Neural cell (in vitro differentiated cells): ENCODE data around the gene GABRA4. TPM values are rescaled to one million over a fixed set of nuclear protein-coding genes. Genes with fewer than 3 reads are reported as not detected.
A peak's percentile ranks its signal among the peaks of the same experiment; 100 is the strongest.

Experiments
- H2AFZ ChIP-seq: fragments of 200-600, 300-800 bp; sonication (generic), shearing (Covaris generic); 2 replicates; pipeline ENCODE4 v1.6.0; 2014; ENCODE audit warnings: low read depth, mild to moderate bottlenecking, antibody characterized with exemption, low read length, moderate library complexity
- H3F3A ChIP-seq: fragments of 200-600 bp; shearing (Covaris generic); 2 replicates; pipeline ENCODE4 v1.6.1; 2016; ENCODE audit warnings: mild to moderate bottlenecking, moderate library complexity, mixed read lengths, antibody characterized with exemption, low read length; ENCODE audit not compliant: insufficient read depth, poor library complexity, severe bottlenecking
- H3K27ac ChIP-seq: fragments of 200-600, 300-800 bp; sonication (generic), shearing (Covaris generic); 2 replicates; pipeline ENCODE4 v1.5.1; 2014; ENCODE audit warnings: mild to moderate bottlenecking, low read length, moderate library complexity
- H3K27me3 ChIP-seq: fragments of 300-800, 200-600 bp; sonication (generic), shearing (Covaris generic); 2 replicates; pipeline ENCODE4 v1.6.0; 2014; ENCODE audit warnings: mild to moderate bottlenecking, low read depth, low read length, moderate library complexity; ENCODE audit not compliant: insufficient read depth
- H3K36me3 ChIP-seq: fragments of 300-800, 200-600 bp; sonication (generic), shearing (Covaris generic); 2 replicates; pipeline ENCODE4 v1.5.1; 2014; ENCODE audit warnings: mild to moderate bottlenecking, antibody characterized with exemption, low read length, moderate library complexity; ENCODE audit not compliant: insufficient read depth
- H3K4me2 ChIP-seq: fragments of 300-800, 200-600 bp; sonication (generic), shearing (Covaris generic); 2 replicates; pipeline ENCODE4 v1.6.0; 2014; ENCODE audit warnings: mild to moderate bottlenecking, low read length
- H3K4me3 ChIP-seq: fragments of 300-800, 200-600 bp; sonication (generic), shearing (Covaris generic); 2 replicates; pipeline ENCODE4 v1.5.1; 2014; ENCODE audit warnings: mild to moderate bottlenecking, low read length, moderate library complexity
- H3K79me2 ChIP-seq: fragments of 200-600 bp; shearing (Covaris generic); replicated peaks from 2 replicates; pipeline ENCODE4 v1.6.0; 2014; ENCODE audit warnings: mild to moderate bottlenecking, low read length, moderate library complexity; ENCODE audit not compliant: insufficient read depth
- H3K9ac ChIP-seq: fragments of 300-800, 200-600 bp; sonication (generic), shearing (Covaris generic); 2 replicates; pipeline ENCODE4 v1.6.1; 2016; ENCODE audit warnings: mild to moderate bottlenecking, low read length, mixed read lengths
- H3K9me2 ChIP-seq: fragments of 200-600 bp; shearing (Covaris generic); 2 replicates; pipeline ENCODE4 v1.6.1; 2016; ENCODE audit warnings: mild to moderate bottlenecking, low read length, mixed read lengths; ENCODE audit not compliant: insufficient read depth
- H3K9me3 ChIP-seq: fragments of 200-600, 300-800 bp; sonication (generic), shearing (Covaris generic); 2 replicates; pipeline ENCODE4 v1.6.1; 2016; ENCODE audit warnings: mild to moderate bottlenecking, mixed run types, low read length, moderate library complexity, mixed read lengths
- H4K20me1 ChIP-seq: fragments of 200-600 bp; shearing (Covaris generic); 2 replicates; pipeline ENCODE4 v1.6.1; 2016; ENCODE audit warnings: mild to moderate bottlenecking, mixed run types; ENCODE audit not compliant: insufficient read depth
- EP300 ChIP-seq: fragments of 450-650 bp; conservative IDR thresholded peaks from 2 replicates; pipeline ENCODE4 v1.6.1; 2014; ENCODE audit warnings: antibody characterized with exemption, mild to moderate bottlenecking, moderate library complexity; ENCODE audit not compliant: poor library complexity, severe bottlenecking
- EZH2 ChIP-seq: fragments of 200-600, 300-800 bp; shearing (Covaris generic), sonication (generic); IDR thresholded peaks from 2 replicates; pipeline ENCODE4 v1.6.1; 2014; ENCODE audit warnings: antibody characterized with exemption, low read length, borderline replicate concordance, mild to moderate bottlenecking; ENCODE audit not compliant: insufficient read depth, poor library complexity, severe bottlenecking
- MXI1 ChIP-seq: fragments of 450-650 bp; conservative IDR thresholded peaks from 2 replicates; pipeline ENCODE4 v1.6.1; 2014; ENCODE audit warnings: antibody characterized with exemption, mild to moderate bottlenecking; ENCODE audit not compliant: poor library complexity, severe bottlenecking
- POLR2AphosphoS5 ChIP-seq: IDR thresholded peaks from 2 replicates; pipeline ENCODE4 v1.6.1; 2012
- RAD21 ChIP-seq: fragments of 450-650 bp; conservative IDR thresholded peaks from 2 replicates; pipeline ENCODE4 v1.6.1; 2014; ENCODE audit warnings: antibody characterized with exemption, mild to moderate bottlenecking, moderate library complexity
- REST ChIP-seq: IDR thresholded peaks from 2 replicates; pipeline ENCODE4 v1.6.1; 2012; ENCODE audit warnings: borderline replicate concordance
- SMC3 ChIP-seq: fragments of 450-650 bp; conservative IDR thresholded peaks from 2 replicates; pipeline ENCODE4 v1.6.1; 2014; ENCODE audit warnings: antibody characterized with exemption, mild to moderate bottlenecking, moderate library complexity; ENCODE audit not compliant: poor library complexity
- TAF1 ChIP-seq: IDR thresholded peaks from 2 replicates; pipeline ENCODE4 v1.6.1; 2012; ENCODE audit warnings: low read depth
- polyA plus RNA-seq: library from polyadenylated mRNA; depleted of rRNA; stranded (reverse); fragments of >200 nt; gene quantifications from 2 replicates; pipeline ENCODE4 v1.2.3, GENCODE V29; 2014
- TF ChIP-seq, protein P1 (sequence below): fragments of 450-650 bp; IDR thresholded peaks from 2 replicates; pipeline ENCODE4 v1.5.1; 2014; ENCODE audit warnings: antibody characterized with exemption, mild to moderate bottlenecking, moderate library complexity; ENCODE audit not compliant: poor library complexity, severe bottlenecking

Gene GABRA4
- polyA plus RNA-seq, 1 donor from 2014 or later = 0.33 TPM

GRCh38 chr4:47038263-47038662 lies 44.9 kb upstream of the GABRA4 start:
- H2AFZ ChIP-seq = no peak overlapping the region
- no peaks in the 10 kb centered on the region for H3K27me3 ChIP-seq
- no peak overlapping the region for H3K9ac ChIP-seq
- no peaks in the 10 kb centered on the region for H3K79me2 ChIP-seq
- no peak overlapping the region for H3K27ac ChIP-seq
- TF ChIP-seq SMC3 (no peak), MXI1 (no peak), REST (no peak), TAF1 (no peak), EZH2 (no peak), EP300 (no peak), POLR2AphosphoS5 (no peak), RAD21 (no peak)
- TF ChIP-seq, protein P1, sequence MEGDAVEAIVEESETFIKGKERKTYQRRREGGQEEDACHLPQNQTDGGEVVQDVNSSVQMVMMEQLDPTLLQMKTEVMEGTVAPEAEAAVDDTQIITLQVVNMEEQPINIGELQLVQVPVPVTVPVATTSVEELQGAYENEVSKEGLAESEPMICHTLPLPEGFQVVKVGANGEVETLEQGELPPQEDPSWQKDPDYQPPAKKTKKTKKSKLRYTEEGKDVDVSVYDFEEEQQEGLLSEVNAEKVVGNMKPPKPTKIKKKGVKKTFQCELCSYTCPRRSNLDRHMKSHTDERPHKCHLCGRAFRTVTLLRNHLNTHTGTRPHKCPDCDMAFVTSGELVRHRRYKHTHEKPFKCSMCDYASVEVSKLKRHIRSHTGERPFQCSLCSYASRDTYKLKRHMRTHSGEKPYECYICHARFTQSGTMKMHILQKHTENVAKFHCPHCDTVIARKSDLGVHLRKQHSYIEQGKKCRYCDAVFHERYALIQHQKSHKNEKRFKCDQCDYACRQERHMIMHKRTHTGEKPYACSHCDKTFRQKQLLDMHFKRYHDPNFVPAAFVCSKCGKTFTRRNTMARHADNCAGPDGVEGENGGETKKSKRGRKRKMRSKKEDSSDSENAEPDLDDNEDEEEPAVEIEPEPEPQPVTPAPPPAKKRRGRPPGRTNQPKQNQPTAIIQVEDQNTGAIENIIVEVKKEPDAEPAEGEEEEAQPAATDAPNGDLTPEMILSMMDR = no peak
- no peaks in the 10 kb centered on the region for H3K9me3 ChIP-seq
- H4K20me1 ChIP-seq = no peaks in the 10 kb centered on the region
- peaks cover 4% of the 10 kb centered on the region for H3F3A ChIP-seq
- no peak overlapping the region for H3K4me2 ChIP-seq
- H3K36me3 ChIP-seq = no peaks in the 10 kb centered on the region
- no peak overlapping the region for H3K4me3 ChIP-seq
- no peaks in the 10 kb centered on the region for H3K9me2 ChIP-seq

- Histone ChIP-seq H3K27ac (no peak overlapping the region), H3K36me3 (no peaks in the 10 kb centered on the region)
- TF ChIP-seq RAD21 (peak; percentile 93), POLR2AphosphoS5 (no peak), EZH2 (no peak), REST (no peak), MXI1 (peak; percentile 63), TAF1 (no peak), EP300 (no peak), SMC3 (peak; percentile 95)
- TF ChIP-seq, protein P1 = peak; percentile 95
Observed at GRCh38 chr4:47032405-47033106, 39.2 kb upstream of the GABRA4 start.

More at GRCh38 chr4:47032405-47033106, 39.2 kb upstream of the GABRA4 start:
- H3K9me2 ChIP-seq = no peaks in the 10 kb centered on the region
- peaks cover 22% of the 10 kb centered on the region for H3K27me3 ChIP-seq
- peak overlapping the region; percentile 68 for H3K4me2 ChIP-seq
- H3K4me3 ChIP-seq = peak overlapping the region; percentile 77
- no peaks in the 10 kb centered on the region for H3F3A ChIP-seq
- no peaks in the 10 kb centered on the region for H3K79me2 ChIP-seq
- peak overlapping the region; percentile 35 for H2AFZ ChIP-seq
- no peaks in the 10 kb centered on the region for H3K9me3 ChIP-seq
- H4K20me1 ChIP-seq = no peaks in the 10 kb centered on the region
- H3K9ac ChIP-seq = peak overlapping the region; percentile 55
